GM12801 (cell line): Measurements from ENCODE around the gene STYXL1.

Source experiments
- CTCF ChIP-seq: IDR thresholded peaks from one replicate; pipeline ENCODE4 v1.5.1; 2011; ENCODE audit warnings: control low read depth; ENCODE audit not compliant: insufficient read length; ENCODE audit errors: extremely low read depth

Gene STYXL1

GRCh38 chr7:75971961-75972763 is 75.6 kb downstream of the STYXL1 start:
- no peak for TF ChIP-seq CTCF

- no peak for TF ChIP-seq CTCF
These were observed 76.4 kb downstream of the STYXL1 start for GRCh38 chr7:75971309-75971960.

- TF ChIP-seq CTCF, result no peak
These were observed 77.9 kb downstream of the STYXL1 start for GRCh38 chr7:75969704-75970498.

GRCh38 chr7:75969182-75969581 is 78.6 kb downstream of the STYXL1 start:
- no peak for TF ChIP-seq CTCF

- no peak for TF ChIP-seq CTCF
These were observed 79.2 kb downstream of the STYXL1 start for GRCh38 chr7:75968561-75969001.

GRCh38 chr7:75968012-75968411 is 79.8 kb downstream of the STYXL1 start:
- TF ChIP-seq CTCF, result no peak

- TF ChIP-seq CTCF, result no peak
These were observed 80.3 kb downstream of the STYXL1 start for GRCh38 chr7:75967487-75967997.
